Activated effector memory CD4-positive, alpha-beta T cell treated with Interleukin-2 at 50 U/mL for 16 hours (primary cell): ENCODE results near the gene THSD1.
"Not testable (repeated sequence)": the region's sequence is repeated elsewhere in the genome, so short reads cannot be mapped to it uniquely, and the experiment has no call there.

Experiments
- DNase-seq: peaks from one replicate; pipeline ENCODE4 v3.0.0-alpha.2; 2020

THSD1 gene

DNA sequence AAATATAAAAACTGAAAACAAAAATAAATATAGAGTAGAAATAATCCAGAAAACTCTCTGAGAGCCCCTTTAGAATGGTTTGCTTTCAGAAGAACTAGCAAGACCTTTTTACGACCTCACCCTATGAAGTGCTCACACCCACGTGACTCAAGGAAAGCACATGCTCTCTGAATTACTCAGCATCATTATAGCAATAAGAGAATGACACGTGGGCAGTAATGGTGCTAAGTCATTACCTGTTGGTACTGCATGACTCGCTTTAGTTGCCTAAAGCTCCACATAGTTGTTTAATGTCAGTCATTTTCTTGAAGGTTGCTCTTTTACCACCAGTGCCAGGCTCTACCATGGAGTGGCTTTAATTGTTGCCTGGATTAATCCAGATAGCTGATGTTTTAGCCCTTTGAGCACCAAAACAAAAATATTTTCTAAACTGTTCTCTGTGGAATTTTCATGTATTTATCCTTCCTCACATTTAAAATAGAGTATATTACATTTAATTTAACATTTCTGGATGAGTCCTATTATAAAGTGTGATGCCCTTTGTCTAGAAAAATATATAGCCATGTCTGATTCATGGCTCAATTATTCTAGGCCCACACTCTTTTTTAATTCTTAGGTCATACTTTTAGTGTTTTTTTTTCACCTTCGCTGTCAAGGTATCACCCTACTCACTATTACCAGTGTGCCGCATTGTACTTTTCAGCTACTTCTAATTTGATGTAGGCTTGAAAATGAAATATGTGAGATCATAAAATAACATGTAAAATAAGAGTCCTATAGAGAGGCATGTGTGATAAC, 56.8 kb downstream of the THSD1 start:
- DNase-seq: no peak

DNA sequence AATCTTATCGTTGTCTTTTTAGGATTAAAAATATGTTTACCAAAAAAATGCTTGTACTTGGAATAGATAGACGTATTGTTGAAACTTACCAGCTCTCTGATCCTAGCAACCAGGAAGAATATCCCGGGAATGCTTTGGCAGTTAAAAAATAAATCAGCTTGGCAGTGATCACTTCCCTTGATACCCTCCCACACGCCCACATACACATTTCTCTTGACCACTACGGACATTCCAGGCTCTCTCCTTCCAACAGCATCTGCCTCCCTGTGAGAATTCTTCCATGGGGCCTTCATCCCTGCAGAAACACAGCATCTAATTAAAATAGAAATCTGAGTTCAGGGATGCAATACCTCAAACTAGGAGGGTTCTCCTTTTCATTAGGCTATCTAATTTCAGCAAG, 57.9 kb downstream of the THSD1 start:
- no peak for DNase-seq

GRCh38 chr13:52345631-52346251, 60.2 kb downstream of the THSD1 start:
- DNase-seq: no peak

GRCh38 chr13:52345048-52345447, 60.9 kb downstream of the THSD1 start:
- no peak for DNase-seq

DNA sequence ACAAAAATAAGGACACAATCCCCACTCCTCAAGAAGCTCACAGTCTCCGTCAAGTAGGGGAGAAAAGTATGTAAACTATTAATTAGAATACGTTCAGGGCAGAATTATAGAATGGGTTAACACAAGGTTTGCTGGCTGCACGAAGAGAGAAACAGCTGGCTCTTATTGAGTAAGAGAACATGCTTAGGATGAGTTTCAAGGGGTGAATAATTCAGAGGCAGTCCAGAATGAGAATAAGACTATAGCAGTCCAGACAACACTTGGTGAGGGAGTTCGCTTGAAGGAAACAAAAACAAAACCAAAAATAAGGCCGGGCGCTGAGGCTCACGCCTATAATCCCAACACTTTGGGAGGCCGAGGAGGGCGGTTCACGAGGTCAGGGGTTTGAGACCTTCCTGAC, 61.9 kb downstream of the THSD1 start:
- no peak for DNase-seq

DNA sequence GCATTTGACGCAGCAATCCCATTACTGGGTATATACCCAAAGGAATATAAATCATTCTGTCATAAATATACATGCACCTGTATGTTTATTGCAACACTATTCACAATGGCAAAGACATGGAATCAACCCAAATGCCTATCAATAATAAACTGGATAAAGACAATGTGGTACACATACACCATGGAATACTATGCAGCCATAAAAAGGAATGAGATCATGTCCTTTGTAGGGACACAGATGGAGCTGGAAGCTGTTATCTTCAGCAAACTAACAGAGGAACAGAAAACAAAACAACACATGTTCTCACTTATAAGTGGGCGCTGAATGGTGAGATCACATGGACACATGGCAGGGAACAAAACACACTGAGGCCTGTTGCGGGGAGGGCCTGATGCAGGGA, 63.8 kb downstream of the THSD1 start:
- DNase-seq: not testable (repeated sequence)

- not testable (repeated sequence) for DNase-seq
Observed at GRCh38 chr13:52337828-52338455, 68.0 kb downstream of the THSD1 start.

DNA sequence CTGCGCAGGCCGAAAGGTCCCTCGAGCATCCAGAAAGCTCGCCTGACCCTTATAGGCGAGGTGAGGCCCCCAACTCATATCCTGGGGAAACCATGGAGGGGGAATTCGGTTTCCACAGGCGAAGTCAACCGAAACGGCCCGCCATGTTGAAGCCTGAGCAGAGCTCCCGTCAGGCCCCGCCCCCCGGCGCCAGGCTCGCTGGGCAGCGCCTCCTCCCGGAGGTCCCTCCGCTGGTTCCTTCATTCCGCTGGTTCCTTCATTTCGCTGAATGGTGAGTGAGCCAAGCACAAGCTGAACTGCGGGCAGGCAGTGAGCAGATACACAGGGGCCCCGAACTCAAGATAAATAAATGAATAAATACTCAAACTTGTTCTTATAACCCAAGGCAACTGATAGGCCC, 71.9 kb downstream of the THSD1 start:
- not testable (repeated sequence) for DNase-seq

DNA sequence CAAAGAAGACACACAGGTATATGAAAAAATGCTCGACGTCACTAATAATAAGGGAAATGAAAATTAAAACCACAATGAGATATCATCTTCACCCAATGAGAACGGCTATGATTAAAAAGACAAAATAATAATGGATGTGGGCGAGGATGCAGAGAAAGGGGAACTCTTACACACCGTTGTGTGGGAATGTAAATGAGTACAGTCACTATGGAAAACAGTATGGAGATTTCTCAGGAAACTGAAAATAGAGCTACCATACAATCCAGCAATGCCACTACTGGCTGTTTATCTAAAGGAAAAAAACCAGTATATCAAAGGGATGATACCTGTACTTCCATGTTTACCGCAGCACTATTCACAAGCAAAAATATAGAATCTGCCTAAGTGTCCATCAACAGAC, 74.1 kb downstream of the THSD1 start:
- DNase-seq: not testable (repeated sequence)
